NT2/D1 (cell line): Measurements from ENCODE around the gene LRRC8B.

Experiments
- SUZ12 ChIP-seq: IDR thresholded peaks from 2 replicates; pipeline ENCODE4 v1.6.1; 2011; ENCODE audit not compliant: insufficient read length, insufficient read depth; ENCODE audit errors: extremely low read depth
- YY1 ChIP-seq: IDR thresholded peaks from 2 replicates; pipeline ENCODE4 v1.6.1; 2011; ENCODE audit not compliant: insufficient read length, insufficient read depth
- ZNF274 ChIP-seq: IDR thresholded peaks from 2 replicates; pipeline ENCODE4 v1.6.1; 2011; ENCODE audit warnings: mild to moderate bottlenecking, low read depth, low read length

DNA sequence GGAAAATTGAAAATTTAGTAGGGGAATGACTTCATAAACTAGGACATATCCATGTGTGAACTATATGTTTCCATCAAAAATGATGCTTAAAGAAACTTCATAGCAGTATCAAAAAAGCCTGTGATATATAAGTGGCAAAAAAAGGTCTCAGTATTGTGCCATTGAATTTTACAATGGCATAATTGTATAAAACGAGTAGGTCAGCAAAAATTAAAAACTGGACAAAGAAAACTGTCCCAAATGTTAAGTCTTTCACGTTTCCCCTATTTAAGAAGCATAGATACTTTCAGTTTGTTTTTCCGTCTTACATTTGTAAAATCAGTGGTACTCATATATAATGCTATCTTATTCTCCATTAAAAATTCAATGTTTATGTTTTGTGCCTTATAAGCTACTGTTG lies 43.2 kb downstream of the LRRC8B start:
- TF ChIP-seq YY1: no peak
- TF ChIP-seq SUZ12: no peak
- no peak for TF ChIP-seq ZNF274
